A549 (cell line): ENCODE data around the gene C11orf98. TPM values are rescaled to one million over a fixed set of nuclear protein-coding genes. Genes with fewer than 3 reads are reported as not detected.

ENCODE experiments used
- ATAC-seq, 2 experiments: fragments of 200-7000 bp in 1 of 2; fragments of >200 bp in 1 of 2; cut with Nextera tagmentation in 1 of 2; cut with Tn5 transposase in 1 of 2; 3 replicates each; pipeline versions ENCODE4 v1.8.0 to v1.9.1; 2018 to 2020; ENCODE audit warnings: mild to moderate bottlenecking in 1 of 2, moderate library complexity in 1 of 2
- CTCF ChIA-PET: fragments of 300-600 bp; sonication (Branson Sonifier 250); formaldehyde crosslinking; extraction: SDS; loops from one replicate; lab custom pipeline; 2021; ENCODE audit warnings: antibody characterized with exemption, inconsistent platforms; lab: Yijun Ruan, JAX
- POLR2A ChIA-PET: fragments of 350-600 bp; formaldehyde crosslinking; extraction: SDS; loops from one replicate; lab custom pipeline; 2021; ENCODE audit warnings: antibody characterized with exemption, inconsistent platforms; lab: Yijun Ruan, JAX
- DNase-seq, 2 experiments: peaks; one replicate each; pipeline versions ENCODE4 v3.0.0 to v3.0.0-alpha.2; 2011 to 2016; ENCODE audit warnings: low read depth in 1 of 2, low spot score in 1 of 2
- FAIRE-seq: peaks from 2 replicates; lab custom pipeline; 2011; peaks lifted over from hg19 to GRCh38; lab: Jason Lieb, UNC
- H3K27ac ChIP-seq, 2 experiments: fragments of >200 bp; sonication (Bioruptor Twin); formaldehyde crosslinking; 3 replicates each; pipeline ENCODE4 v1.5.1; 2016 to 2017
- H3K4me1 ChIP-seq: fragments of >200 bp; sonication (Bioruptor Twin); formaldehyde crosslinking; 3 replicates; pipeline ENCODE4 v1.6.1; 2016
- H3K4me2 ChIP-seq: fragments of >200 bp; sonication (Bioruptor Twin); formaldehyde crosslinking; 3 replicates; pipeline ENCODE4 v1.6.1; 2016
- H3K4me3 ChIP-seq: fragments of >200 bp; sonication (Bioruptor Twin); formaldehyde crosslinking; 3 replicates; pipeline ENCODE4 v1.5.1; 2016
- H3K9me3 ChIP-seq: fragments of >200 bp; sonication (Bioruptor Twin); formaldehyde crosslinking; 3 replicates; pipeline ENCODE4 v1.6.1; 2016
- BCL3 ChIP-seq: fragments of >200 bp; sonication (Bioruptor Twin); formaldehyde crosslinking; IDR thresholded peaks from 3 replicates; pipeline ENCODE4 v1.6.1; 2016
- BHLHE40 ChIP-seq: IDR thresholded peaks from 2 replicates; pipeline ENCODE4 v1.6.1; 2012; ENCODE audit warnings: low read depth, low read length, inconsistent platforms
- CBX2 ChIP-seq: fragments of 200-600 bp; sonication (generic); IDR thresholded peaks from 2 replicates; pipeline ENCODE4 v1.6.1; 2016; ENCODE audit warnings: low read depth, mild to moderate bottlenecking, borderline replicate concordance
- CHD2 ChIP-seq: fragments of 150-350 bp; IDR thresholded peaks from 2 replicates; pipeline ENCODE4 v1.6.1; 2014; ENCODE audit warnings: low read length; ENCODE audit not compliant: partially characterized antibody
- CTCF ChIP-seq: fragments of >200 bp; sonication (Bioruptor Twin); formaldehyde crosslinking; IDR thresholded peaks from 3 replicates; pipeline ENCODE4 v1.5.1; 2016
- E2F6 ChIP-seq: IDR thresholded peaks from 2 replicates; pipeline ENCODE4 v1.6.1; 2012; ENCODE audit warnings: low read depth, borderline replicate concordance
- EP300 ChIP-seq, 2 experiments: fragments of >200 bp; sonication (Bioruptor Twin); formaldehyde crosslinking; IDR thresholded peaks; 2 replicates in 1 of 2; 3 replicates in 1 of 2; pipeline ENCODE4 v1.6.1; 2016 to 2017
- FOXS1 ChIP-seq: fragments of 250-450 bp; sonication (Bioruptor Pico); IDR thresholded peaks from 2 replicates; pipeline ENCODE4 v1.5.0; 2020; ENCODE audit warnings: mild to moderate bottlenecking, moderate library complexity
- HEYL ChIP-seq: fragments of 250-450 bp; sonication (Bioruptor Pico); IDR thresholded peaks from 2 replicates; pipeline ENCODE4 v1.8.0; 2021; ENCODE audit warnings: mild to moderate bottlenecking, moderate library complexity
- HOXA7 ChIP-seq: fragments of 250-450 bp; sonication (Bioruptor Pico); IDR thresholded peaks from 2 replicates; pipeline ENCODE4 v1.5.0; 2020; ENCODE audit warnings: mild to moderate bottlenecking, moderate library complexity
- JUN ChIP-seq, 2 experiments: fragments of >200 bp; sonication (Bioruptor Twin); formaldehyde crosslinking; IDR thresholded peaks; 2 replicates in 1 of 2; 3 replicates in 1 of 2; pipeline ENCODE4 v1.6.1; 2016 to 2017
- JUNB ChIP-seq: fragments of >200 bp; sonication (Bioruptor Twin); formaldehyde crosslinking; IDR thresholded peaks from 2 replicates; pipeline ENCODE4 v1.6.1; 2016
- MAFK ChIP-seq: fragments of 450-650 bp; IDR thresholded peaks from 2 replicates; pipeline ENCODE4 v1.6.1; 2014; ENCODE audit not compliant: partially characterized antibody
- NFE2L2 ChIP-seq: fragments of 150-350 bp; conservative IDR thresholded peaks from 2 replicates; pipeline ENCODE4 v1.6.1; 2014; ENCODE audit warnings: low read length
- NPAS2 ChIP-seq: fragments of 250-450 bp; sonication (Bioruptor Pico); IDR thresholded peaks from 2 replicates; pipeline ENCODE4 v1.8.0; 2022; ENCODE audit warnings: mild to moderate bottlenecking, moderate library complexity, borderline replicate concordance
- PHF8 ChIP-seq: fragments of 200-600 bp; sonication (generic); IDR thresholded peaks from 2 replicates; pipeline ENCODE4 v1.6.1; 2016; ENCODE audit warnings: low read depth, mild to moderate bottlenecking, antibody characterized with exemption, moderate library complexity, borderline replicate concordance
- POLR2A ChIP-seq: IDR thresholded peaks from 2 replicates; pipeline ENCODE4 v1.6.1; 2012; ENCODE audit warnings: mild to moderate bottlenecking, low read length
- RAD21 ChIP-seq, 2 experiments: fragments of >200 bp in 1 of 2; sonication (Bioruptor Twin) in 1 of 2; formaldehyde crosslinking in 1 of 2; IDR thresholded peaks in 1 of 2; conservative IDR thresholded peaks in 1 of 2; 2 replicates in 1 of 2; 3 replicates in 1 of 2; pipeline ENCODE4 v1.6.1; 2012 to 2018; ENCODE audit warnings: inconsistent platforms in 1 of 2
- RARB ChIP-seq: fragments of 250-450 bp; sonication (Bioruptor Pico); IDR thresholded peaks from 2 replicates; pipeline ENCODE4 v1.8.0; 2021; ENCODE audit warnings: mild to moderate bottlenecking, moderate library complexity
- RFX5 ChIP-seq: fragments of 450-650 bp; IDR thresholded peaks from 2 replicates; pipeline ENCODE4 v1.7.1; 2014; ENCODE audit warnings: antibody characterized with exemption, mild to moderate bottlenecking, moderate library complexity
- SMC3 ChIP-seq: fragments of >200 bp; sonication (Bioruptor Twin); formaldehyde crosslinking; IDR thresholded peaks from 3 replicates; pipeline ENCODE4 v1.6.1; 2018; ENCODE audit warnings: inconsistent platforms
- SREBF2 ChIP-seq: fragments of 450-650 bp; IDR thresholded peaks from 2 replicates; pipeline ENCODE4 v1.6.1; 2014; ENCODE audit warnings: mild to moderate bottlenecking, moderate library complexity
- TFCP2L1 ChIP-seq: fragments of 250-450 bp; sonication (Bioruptor Pico); IDR thresholded peaks from 2 replicates; pipeline ENCODE4 v1.5.0; 2021; ENCODE audit warnings: mild to moderate bottlenecking
- ZFP36 ChIP-seq: fragments of 450-650 bp; IDR thresholded peaks from 2 replicates; pipeline ENCODE4 v1.6.1; 2014; ENCODE audit warnings: borderline replicate concordance; ENCODE audit not compliant: partially characterized antibody
- WGBS: methylation state at CpG from one replicate; pipeline ENCODE4 v1.1.6; 2017; ENCODE audit errors: missing lambda C conversion rate; 5-methylcytosine and 5-hydroxymethylcytosine counted together
- polyA plus RNA-seq, 4 experiments: library from polyadenylated mRNA; depleted of rRNA in 3 of 4; stranded (reverse); fragments of >200 nt; fragmentation: RNase III in 1 of 4; extraction: RNeasy Plus Mini Kit Qiagen cat#74134 plus additional on column Dnase treatment in 1 of 4; gene quantifications; 2 replicates in 3 of 4; 3 replicates in 1 of 4; pipeline ENCODE4 v1.2.3, GENCODE V29; 2011 to 2017
- TF ChIP-seq, protein P1 (sequence below): fragments of 250-450 bp; sonication (Bioruptor Pico); IDR thresholded peaks from 2 replicates; pipeline ENCODE4 v1.5.0; 2020; ENCODE audit warnings: low read depth, mild to moderate bottlenecking, moderate library complexity

The C11orf98 gene
- polyA plus RNA-seq, 2 of the 4 experiments (the other 2 are of a cell fraction), result 91.7 to 140 TPM

DNA sequence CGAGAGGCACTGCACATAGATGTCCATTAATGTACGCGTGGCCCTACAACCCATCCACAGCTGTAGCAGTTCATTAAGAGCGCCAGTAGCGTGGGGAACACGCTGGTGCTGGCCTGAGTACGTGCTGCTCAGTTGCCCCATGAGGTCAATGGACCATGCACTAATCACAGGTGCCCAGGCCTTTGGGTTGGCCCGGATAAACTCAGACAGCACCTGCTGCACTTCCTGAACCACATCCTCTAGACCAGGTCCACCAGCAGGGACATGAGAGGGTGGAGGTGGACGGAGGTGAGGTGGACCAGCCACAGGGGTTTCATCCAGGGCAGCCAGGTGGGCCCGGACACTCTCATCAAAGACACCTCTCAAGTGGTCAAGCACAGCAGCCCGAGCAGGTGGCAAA, 15.5 kb downstream of the C11orf98 start:
- Histone ChIP-seq H3K4me2 (no peak overlapping the region), H3K4me1 (peaks cover 22% of the 10 kb centered on the region), H3K9me3 (no peaks in the 10 kb centered on the region), H3K27ac (no peak overlapping the region), H3K4me3 (no peak overlapping the region)
- TF ChIP-seq CTCF (no peak), SMC3 (no peak), JUNB (no peak), RAD21 (conservative IDR thresholded peaks at IDR 0.05 in 1 of 2, IDR thresholded peaks at IDR 0.05 in 1 of 2) (no peak)
- no peak for DNase-seq
- WGBS, result 94% methylated on average over 11 of the region's 11 CpGs
- POLR2A ChIA-PET, result interaction anchor here (3.2 kb wide), 1 partner anchor 16 kb away, joined by 21 read pairs; the partner anchor contains the start of genes C11orf98 and CSKMT
- CTCF ChIA-PET, result interaction anchor here (0.9 to 2.2 kb wide), 4 partner anchors 18 to 254 kb away, joined by 3 to 15 read pairs (median 4); partner anchors contain the start of genes EML3 and ROM1
- no peak for ATAC-seq
- FAIRE-seq, result no peak

- ChIA-PET POLR2A (interaction anchor here (1.3 to 3.2 kb wide), 2 partner anchors 16 to 57 kb away, joined by 4 to 21 read pairs; partner anchors contain the start of genes C11orf98, CSKMT and TUT1), CTCF (interaction anchor here (0.6 to 2.2 kb wide), 6 partner anchors 18 to 96 kb away, joined by 3 to 15 read pairs (median 3); partner anchors contain the start of genes EML3 and ROM1)
- no peak for DNase-seq
- no peak for TF ChIP-seq NFE2L2
- no peak for TF ChIP-seq ZFP36
- TF ChIP-seq POLR2A, result no peak
- TF ChIP-seq FOXS1 (CRISPR knock-in tag), result no peak
- TF ChIP-seq SREBF2, result no peak
- TF ChIP-seq JUN (IDR thresholded peaks at IDR 0.05), result 0 out of 5 replicates have a peak, but pooled peaks of 1 of the 2 experiments have one; percentile 21
- TF ChIP-seq HEYL, result no peak
- Histone ChIP-seq H3K4me3 (no peak overlapping the region), H3K9me3 (no peaks in the 10 kb centered on the region), H3K4me1 (peaks cover 22% of the 10 kb centered on the region), H3K4me2 (no peak overlapping the region), H3K27ac (no peak overlapping the region)
- FAIRE-seq, result no peak
- no peak for ATAC-seq
- 95% methylated on average over 8 of the region's 11 CpGs for WGBS
Observed at GRCh38 chr11:62648967-62649364, 16.0 kb downstream of the C11orf98 start.

GRCh38 chr11:62648185-62648966, 16.6 kb downstream of the C11orf98 start:
- Histone ChIP-seq H3K27ac (no peak overlapping the region), H3K4me1 (peaks cover 22% of the 10 kb centered on the region), H3K4me3 (no peak overlapping the region), H3K4me2 (no peak overlapping the region), H3K9me3 (no peaks in the 10 kb centered on the region)
- POLR2A ChIA-PET, result interaction anchor here (1.2 to 3.2 kb wide), 3 partner anchors 17 to 79 kb away, joined by 4 to 21 read pairs (median 5); partner anchors contain the start of genes C11orf98, CSKMT, HNRNPUL2 and TUT1
- no peak for TF ChIP-seq MAFK
- TF ChIP-seq ZFP36, result no peak
- TF ChIP-seq NPAS2 (CRISPR knock-in tag), result no peak
- TF ChIP-seq CTCF, result no peak
- no peak for TF ChIP-seq CBX2
- TF ChIP-seq RARB (CRISPR knock-in tag), result no peak
- TF ChIP-seq, protein P1, sequence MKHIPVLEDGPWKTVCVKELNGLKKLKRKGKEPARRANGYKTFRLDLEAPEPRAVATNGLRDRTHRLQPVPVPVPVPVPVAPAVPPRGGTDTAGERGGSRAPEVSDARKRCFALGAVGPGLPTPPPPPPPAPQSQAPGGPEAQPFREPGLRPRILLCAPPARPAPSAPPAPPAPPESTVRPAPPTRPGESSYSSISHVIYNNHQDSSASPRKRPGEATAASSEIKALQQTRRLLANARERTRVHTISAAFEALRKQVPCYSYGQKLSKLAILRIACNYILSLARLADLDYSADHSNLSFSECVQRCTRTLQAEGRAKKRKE (CRISPR knock-in tag), result no peak
- TF ChIP-seq RFX5, result no peak
- TF ChIP-seq TFCP2L1 (CRISPR knock-in tag), result no peak
- TF ChIP-seq E2F6, result no peak
- TF ChIP-seq BCL3, result no peak
- no peak for TF ChIP-seq HOXA7
- TF ChIP-seq BHLHE40, result no peak
- TF ChIP-seq HEYL, result no peak
- no peak for TF ChIP-seq PHF8
- no peak for TF ChIP-seq EP300 (IDR thresholded peaks at IDR 0.05)
- no peak for TF ChIP-seq CHD2
- ATAC-seq, result no peak
- no peak for DNase-seq
- FAIRE-seq, result no peak
- 93% methylated on average over 19 of the region's 24 CpGs for WGBS
- CTCF ChIA-PET, result interaction anchor here (0.6 to 2.2 kb wide), 10 partner anchors 9 to 224 kb away, joined by 3 to 15 read pairs (median 3); partner anchors contain the start of genes B3GAT3, EML3 and ROM1
